H1 (cell line): ENCODE results near the gene ADIPOQ.

Source experiments
- ATF2 ChIP-seq: IDR thresholded peaks from 2 replicates; pipeline ENCODE4 v1.6.1; 2012; ENCODE audit warnings: low read length, inconsistent platforms
- BACH1 ChIP-seq: IDR thresholded peaks from 2 replicates; pipeline ENCODE4 v1.6.1; 2012; ENCODE audit warnings: low read length, improper control_type of control experiment
- CBX5 ChIP-seq: fragments of 300-800, 300-1000 bp; sonication (generic); IDR thresholded peaks from 2 replicates; pipeline ENCODE4 v1.7.1; 2016; ENCODE audit warnings: antibody characterized with exemption, low read length, low read depth
- CTCF ChIP-seq, 3 experiments: IDR thresholded peaks; 1 replicate in 2 of 3; 2 replicates in 1 of 3; pipeline versions ENCODE4 v1.5.1 to v1.6.1; 2011; ENCODE audit warnings: low read length in 3 of 3, mild to moderate bottlenecking in 3 of 3, inconsistent platforms in 2 of 3, low read depth in 1 of 3, moderate library complexity in 1 of 3; ENCODE audit not compliant: insufficient read depth in 1 of 3; ENCODE audit errors: control extremely low read depth in 1 of 3
- EGR1 ChIP-seq: IDR thresholded peaks from 2 replicates; pipeline ENCODE4 v1.6.1; 2011; ENCODE audit warnings: low read depth, low read length, borderline replicate concordance
- GABPA ChIP-seq: IDR thresholded peaks from 2 replicates; pipeline ENCODE4 v1.6.1; 2011; ENCODE audit warnings: mild to moderate bottlenecking, low read length, moderate library complexity, borderline replicate concordance; ENCODE audit not compliant: insufficient read depth
- GTF2F1 ChIP-seq: IDR thresholded peaks from 2 replicates; pipeline ENCODE4 v1.6.1; 2012; ENCODE audit warnings: low read depth, low read length, improper control_type of control experiment, borderline replicate concordance
- POLR2AphosphoS5 ChIP-seq: IDR thresholded peaks from 2 replicates; pipeline ENCODE4 v1.6.1; 2011; ENCODE audit warnings: low read depth, low read length
- RAD21 ChIP-seq, 2 experiments: IDR thresholded peaks in 1 of 2; conservative IDR thresholded peaks in 1 of 2; 2 replicates each; pipeline ENCODE4 v1.6.1; 2011; ENCODE audit warnings: low read depth in 2 of 2, low read length in 2 of 2, improper control_type of control experiment in 1 of 2, inconsistent platforms in 1 of 2, mild to moderate bottlenecking in 1 of 2, moderate library complexity in 1 of 2
- SUZ12 ChIP-seq: fragments of 200-600 bp; sonication (generic); IDR thresholded peaks from 2 replicates; pipeline ENCODE4 v1.6.1; 2012; ENCODE audit warnings: mild to moderate bottlenecking, inconsistent platforms, low read length, moderate library complexity, mixed read lengths
- USF2 ChIP-seq: IDR thresholded peaks from 2 replicates; pipeline ENCODE4 v1.6.1; 2011; ENCODE audit warnings: low read length, improper control_type of control experiment

- TF ChIP-seq CTCF (IDR thresholded peaks at IDR 0.05; ENCODE audit: control extremely low read depth in 1 of 3, insufficient read depth in 1 of 3, low read depth in 1 of 3, low read length in 3 of 3) (no peak), USF2 (no peak), POLR2AphosphoS5 (no peak), GABPA (no peak), ATF2 (no peak), RAD21 (IDR thresholded peaks at IDR 0.05 in 1 of 2, conservative IDR thresholded peaks at IDR 0.05 in 1 of 2; ENCODE audit: low read depth in 2 of 2, low read length in 2 of 2) (no peak), GTF2F1 (no peak), EGR1 (no peak), CBX5 (no peak), BACH1 (no peak), SUZ12 (no peak)
Measured at GRCh38 chr3:186841620-186842019, 890 bp upstream of the ADIPOQ start.
